Endodermal cell (in vitro differentiated cells): ENCODE measurements around the gene SMARCE1. TPM values are rescaled to one million over a fixed set of nuclear protein-coding genes. Genes with fewer than 3 reads are reported as not detected.
A peak's percentile ranks its signal among the peaks of the same experiment; 100 is the strongest.
"Not testable (repeated sequence)": the region's sequence is repeated elsewhere in the genome, so short reads cannot be mapped to it uniquely, and the experiment has no call there.

Source experiments
- DNase-seq: peaks from one replicate; pipeline ENCODE4 v3.0.0-alpha.2; 2017
- H3K27ac ChIP-seq: 2 replicates; pipeline ENCODE4 v1.5.1; 2013; ENCODE audit warnings: mild to moderate bottlenecking, low read depth, low read length, moderate library complexity
- H3K27me3 ChIP-seq: 2 replicates; pipeline ENCODE4 v1.6.1; 2013; ENCODE audit warnings: mild to moderate bottlenecking, low read length, moderate library complexity; ENCODE audit not compliant: insufficient read depth, control insufficient read depth, poor library complexity, severe bottlenecking
- H3K36me3 ChIP-seq: 2 replicates; pipeline ENCODE4 v1.7.0; 2013; ENCODE audit warnings: mild to moderate bottlenecking, low read length, moderate library complexity; ENCODE audit not compliant: control insufficient read depth, insufficient read depth
- H3K4me1 ChIP-seq: one replicate; pipeline ENCODE4 v1.7.0; 2013; ENCODE audit warnings: low read length; ENCODE audit not compliant: control insufficient read depth, insufficient read depth
- H3K4me3 ChIP-seq: 2 replicates; pipeline ENCODE4 v1.5.1; 2013; ENCODE audit warnings: mild to moderate bottlenecking, low read length, moderate library complexity
- H3K9ac ChIP-seq: 2 replicates; pipeline ENCODE4 v1.6.1; 2013; ENCODE audit warnings: mild to moderate bottlenecking, low read length, moderate library complexity; ENCODE audit not compliant: poor library complexity, severe bottlenecking; ENCODE audit errors: extremely low read depth
- H3K9me3 ChIP-seq: 2 replicates; pipeline ENCODE4 v1.6.1; 2013; ENCODE audit warnings: mild to moderate bottlenecking, low read length, moderate library complexity; ENCODE audit not compliant: control insufficient read depth
- H3K27ac Mint-ChIP-seq: 2 replicates; pipeline ENCODE4 v1.8.0; 2020; ENCODE audit warnings: mixed read lengths
- H3K27me3 Mint-ChIP-seq: 2 replicates; pipeline ENCODE4 v1.8.0; 2021; ENCODE audit warnings: mild to moderate bottlenecking, mixed read lengths; ENCODE audit not compliant: insufficient read depth
- H3K36me3 Mint-ChIP-seq: 2 replicates; pipeline ENCODE4 v1.8.0; 2020; ENCODE audit warnings: low read depth, mixed read lengths
- H3K4me1 Mint-ChIP-seq: 2 replicates; pipeline ENCODE4 v1.8.0; 2020; ENCODE audit warnings: mixed read lengths
- H3K4me3 Mint-ChIP-seq: 2 replicates; pipeline ENCODE4 v1.8.0; 2020; ENCODE audit warnings: mild to moderate bottlenecking, moderate library complexity, mixed read lengths
- H3K9me3 Mint-ChIP-seq: 2 replicates; pipeline ENCODE4 v1.8.0; 2020; ENCODE audit warnings: mild to moderate bottlenecking, mixed read lengths
- CTCF ChIP-seq: fragments of 200-600 bp; sonication (generic); conservative IDR thresholded peaks from 2 replicates; pipeline ENCODE4 v1.5.0; 2021; ENCODE audit warnings: antibody characterized with exemption, mild to moderate bottlenecking
- WGBS, 2 experiments: methylation state at CpG; one replicate each; pipeline versions ENCODE4 v1.1.5 to v1.1.7; 2013; ENCODE audit warnings: missing lambda C conversion rate in 2 of 2, mixed read lengths in 1 of 2; ENCODE audit not compliant: insufficient coverage in 1 of 2, insufficient read length in 1 of 2; 5-methylcytosine and 5-hydroxymethylcytosine counted together
- total RNA-seq, 2 donors: library from RNA; stranded (reverse); fragmentation: NEBNext Ultra II Directional in 1 of 2; extraction: Animal tissue kit (Norgen Biotek cat#: 25700) in 1 of 2; gene quantifications; 2 replicates in 1 of 2; 3 replicates in 1 of 2; pipeline ENCODE4 v1.2.1, GENCODE V29; 2021

SMARCE1 gene
- total RNA-seq, 2 donors from 2014 or later = 156 to 191 TPM

GRCh38 chr17:40588552-40588951, 59.1 kb downstream of the SMARCE1 start:
- Mint-ChIP-seq H3K36me3 (no peaks in the 10 kb centered on the region), H3K27ac (peak overlapping the region; percentile 26), H3K4me3 (no peak overlapping the region), H3K27me3 (peaks cover 17% of the 10 kb centered on the region), H3K4me1 (peaks cover 5% of the 10 kb centered on the region), H3K9me3 (peaks cover 39% of the 10 kb centered on the region)
- no peaks in the 10 kb centered on the region for H3K27me3 ChIP-seq
- peak; percentile 13 for DNase-seq
- 71 to 91% methylated on average over 1 to 2 of the region's 2 CpGs for WGBS, 2 experiments
- TF ChIP-seq CTCF = no peak
- no peak overlapping the region for H3K27ac ChIP-seq
- peaks cover 26% of the 10 kb centered on the region for H3K9me3 ChIP-seq
- no peaks in the 10 kb centered on the region for H3K36me3 ChIP-seq
- no peak overlapping the region for H3K9ac ChIP-seq
- H3K4me1 ChIP-seq = no peaks in the 10 kb centered on the region
- H3K4me3 ChIP-seq = no peak overlapping the region

GRCh38 chr17:40586264-40586663, 61.4 kb downstream of the SMARCE1 start:
- H3K27me3 ChIP-seq, H3K27ac Mint-ChIP-seq, H3K4me1 Mint-ChIP-seq, H3K9ac ChIP-seq, H3K4me3 Mint-ChIP-seq, DNase-seq, H3K27ac ChIP-seq, H3K4me3 ChIP-seq, H3K36me3 ChIP-seq, H3K36me3 Mint-ChIP-seq, H3K4me1 ChIP-seq: not testable (repeated sequence)
- H3K27me3 Mint-ChIP-seq = peaks cover 22% of the 10 kb centered on the region
- WGBS, 2 experiments = 93 to 100% methylated on average over 1 to 3 of the region's 3 CpGs
- peaks cover 26% of the 10 kb centered on the region for H3K9me3 ChIP-seq
- peaks cover 40% of the 10 kb centered on the region for H3K9me3 Mint-ChIP-seq

- H3K27ac ChIP-seq, H3K36me3 ChIP-seq, H3K4me1 Mint-ChIP-seq, H3K27me3 ChIP-seq, H3K36me3 Mint-ChIP-seq, H3K9ac ChIP-seq, H3K4me3 Mint-ChIP-seq, DNase-seq, H3K27ac Mint-ChIP-seq, H3K4me3 ChIP-seq, H3K4me1 ChIP-seq: not testable (repeated sequence)
- Mint-ChIP-seq H3K27me3 (peaks cover 22% of the 10 kb centered on the region), H3K9me3 (peaks cover 40% of the 10 kb centered on the region)
- WGBS, 2 experiments = 100% methylated on average over 2 of the region's 2 CpGs; no CpG with 5 or more reads in 1 of the 2 experiments
- H3K9me3 ChIP-seq = peaks cover 26% of the 10 kb centered on the region
Measured at GRCh38 chr17:40584950-40585349, 62.7 kb downstream of the SMARCE1 start.

GRCh38 chr17:40582328-40582901, 65.2 kb downstream of the SMARCE1 start:
- DNase-seq = peak; percentile 39
- no peaks in the 10 kb centered on the region for H3K36me3 ChIP-seq
- H3K4me3 ChIP-seq = no peak overlapping the region
- peaks cover 13% of the 10 kb centered on the region for H3K9me3 ChIP-seq
- H3K4me1 ChIP-seq = no peaks in the 10 kb centered on the region
- H3K9ac ChIP-seq = no peak overlapping the region
- no peak overlapping the region for H3K27ac ChIP-seq
- no peaks in the 10 kb centered on the region for H3K27me3 ChIP-seq
- Mint-ChIP-seq H3K27me3 (peaks cover 19% of the 10 kb centered on the region), H3K4me1 (peaks cover 2% of the 10 kb centered on the region), H3K27ac (no peak overlapping the region), H3K4me3 (no peak overlapping the region), H3K36me3 (no peaks in the 10 kb centered on the region), H3K9me3 (peaks cover 23% of the 10 kb centered on the region)
- WGBS, 2 experiments = 86 to 89% methylated on average over 7 to 11 of the region's 11 CpGs
- TF ChIP-seq CTCF = no peak
